H1 (cell line): ENCODE results near the gene CWC27. TPM values are rescaled to one million over a fixed set of nuclear protein-coding genes. Genes with fewer than 3 reads are reported as not detected.

ENCODE experiments used
- EGR1 ChIP-seq: IDR thresholded peaks from 2 replicates; pipeline ENCODE4 v1.6.1; 2011; ENCODE audit warnings: low read depth, low read length, borderline replicate concordance
- polyA plus RNA-seq, 7 experiments: library from polyadenylated mRNA; depleted of rRNA in 3 of 7; stranded (reverse) in 5 of 7; unstranded in 2 of 7; fragments of >200 nt in 5 of 7; fragments of 200-250 nt in 2 of 7; gene quantifications; 1 replicate in 5 of 7; 2 replicates in 1 of 7; 4 replicates in 1 of 7; pipeline versions ENCODE4 v1.2.1 to v1.2.3, GENCODE V29; 2011 to 2013; ENCODE audit warnings: missing spikeins in 2 of 7, mixed read lengths in 2 of 7
- total RNA-seq: library from RNA; stranded (reverse); fragmentation: NEBNext Ultra II Directional; extraction: Animal tissue kit (Norgen Biotek cat#: 25700); gene quantifications from 2 replicates; pipeline ENCODE4 v1.2.1, GENCODE V29; 2021

CWC27 gene
- total and polyA plus RNA-seq, 2 of the 8 experiments (the other 6 are each of a cell fraction or from before 2014, with no cell fraction given): 24.9 to 43.4 TPM

DNA sequence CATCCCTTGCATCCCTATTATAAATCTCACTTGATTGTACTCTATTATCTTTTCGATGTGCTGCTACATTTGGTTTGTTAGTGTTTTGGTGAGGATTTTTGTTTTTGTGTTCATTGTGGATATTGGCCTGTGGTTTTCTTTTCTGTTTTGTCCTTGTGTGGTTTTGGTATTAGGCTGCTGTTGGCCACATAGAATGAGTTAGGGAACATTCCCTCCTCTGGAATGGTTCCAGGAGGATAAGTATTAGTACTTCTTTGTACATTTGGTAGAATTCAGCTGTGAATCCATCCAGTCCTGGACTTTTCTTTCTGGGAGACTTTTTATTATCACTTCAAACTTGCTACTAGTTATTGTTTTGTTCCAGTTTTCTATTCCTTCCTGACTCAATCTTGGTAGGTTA lies 287.2 kb downstream of the CWC27 start (continued):
- no peak for TF ChIP-seq EGR1
